CD4-positive, alpha-beta T cell treated with Interleukin-4 for 1 hour (primary cell): ENCODE results near the gene N4BP2L1.
A peak's percentile ranks its signal among the peaks of the same experiment; 100 is the strongest.

Experiments
- DNase-seq, 2 donors: peaks; one replicate each; pipeline ENCODE4 v3.0.0-alpha.2; 2020 to 2022

Gene N4BP2L1

GRCh38 chr13:32427852-32428580, at the start of gene N4BP2L1:
N4BP2L1 (minus strand) TSS chr13:32428130; CDS start chr13:32428082, 48 bp downstream.
- DNase-seq, result peak; percentile 93

GRCh38 chr13:32476892-32477291, 49.0 kb upstream of the N4BP2L1 start:
- no peak for DNase-seq

- no peak for DNase-seq
These were observed 48.2 kb upstream of the N4BP2L1 start for GRCh38 chr13:32476021-32476731.

GRCh38 chr13:32474999-32475792, 47.3 kb upstream of the N4BP2L1 start:
- no peak for DNase-seq

GRCh38 chr13:32473650-32474049, 45.7 kb upstream of the N4BP2L1 start:
- no peak for DNase-seq

- no peak for DNase-seq
These were observed 44.3 kb upstream of the N4BP2L1 start for GRCh38 chr13:32472194-32472621.

GRCh38 chr13:32471187-32471922, 43.4 kb upstream of the N4BP2L1 start:
- no peak for DNase-seq

- DNase-seq, result no peak
These were observed 40.7 kb upstream of the N4BP2L1 start for GRCh38 chr13:32468502-32469142.

- DNase-seq, result no peak
These were observed 28.7 kb upstream of the N4BP2L1 start for GRCh38 chr13:32456591-32456990.

GRCh38 chr13:32455594-32455903, 27.6 kb upstream of the N4BP2L1 start:
- no peak for DNase-seq

- DNase-seq, result no peak
These were observed 27.1 kb upstream of the N4BP2L1 start for GRCh38 chr13:32454886-32455593.

GRCh38 chr13:32453981-32454380, 26.1 kb upstream of the N4BP2L1 start:
- DNase-seq, result no peak

GRCh38 chr13:32448972-32449371, 21.0 kb upstream of the N4BP2L1 start:
- DNase-seq, result no peak

GRCh38 chr13:32447894-32448623, 20.1 kb upstream of the N4BP2L1 start:
- DNase-seq, result no peak

- DNase-seq, result no peak
These were observed 19.0 kb upstream of the N4BP2L1 start for GRCh38 chr13:32446773-32447465.

GRCh38 chr13:32446220-32446619, 18.3 kb upstream of the N4BP2L1 start:
- no peak for DNase-seq

- DNase-seq, result no peak
These were observed 17.5 kb upstream of the N4BP2L1 start for GRCh38 chr13:32445461-32445860.

GRCh38 chr13:32443111-32443510, 15.2 kb upstream of the N4BP2L1 start:
- DNase-seq, result peak; percentile 61 to 63

GRCh38 chr13:32438871-32439270, 10.9 kb upstream of the N4BP2L1 start:
- DNase-seq, result no peak

- DNase-seq, result no peak
These were observed 4.9 kb upstream of the N4BP2L1 start for GRCh38 chr13:32432856-32433255.
